Measurements from ENCODE around the gene AGAP1.

DNA sequence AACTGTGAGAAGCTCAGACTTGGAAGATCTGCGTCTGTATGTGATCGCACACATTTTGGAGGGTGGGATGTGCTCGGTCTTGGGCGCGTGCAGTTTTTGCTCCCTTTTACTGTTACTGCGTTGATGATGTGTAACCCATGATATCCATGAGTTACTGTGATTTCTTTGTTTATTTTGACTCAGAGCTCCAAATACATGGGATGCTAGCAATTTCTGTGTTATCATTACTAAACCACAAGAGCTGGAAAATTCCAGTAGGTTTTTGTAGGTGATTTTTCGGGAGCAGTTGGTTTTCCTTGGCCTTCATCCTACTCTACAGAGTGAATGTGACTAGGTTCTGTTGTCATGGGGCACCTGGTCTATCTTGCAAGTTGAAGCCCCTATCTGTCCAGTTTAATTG is 124.2 kb downstream of the AGAP1 start:
- TF ChIP-seq, protein P1, sequence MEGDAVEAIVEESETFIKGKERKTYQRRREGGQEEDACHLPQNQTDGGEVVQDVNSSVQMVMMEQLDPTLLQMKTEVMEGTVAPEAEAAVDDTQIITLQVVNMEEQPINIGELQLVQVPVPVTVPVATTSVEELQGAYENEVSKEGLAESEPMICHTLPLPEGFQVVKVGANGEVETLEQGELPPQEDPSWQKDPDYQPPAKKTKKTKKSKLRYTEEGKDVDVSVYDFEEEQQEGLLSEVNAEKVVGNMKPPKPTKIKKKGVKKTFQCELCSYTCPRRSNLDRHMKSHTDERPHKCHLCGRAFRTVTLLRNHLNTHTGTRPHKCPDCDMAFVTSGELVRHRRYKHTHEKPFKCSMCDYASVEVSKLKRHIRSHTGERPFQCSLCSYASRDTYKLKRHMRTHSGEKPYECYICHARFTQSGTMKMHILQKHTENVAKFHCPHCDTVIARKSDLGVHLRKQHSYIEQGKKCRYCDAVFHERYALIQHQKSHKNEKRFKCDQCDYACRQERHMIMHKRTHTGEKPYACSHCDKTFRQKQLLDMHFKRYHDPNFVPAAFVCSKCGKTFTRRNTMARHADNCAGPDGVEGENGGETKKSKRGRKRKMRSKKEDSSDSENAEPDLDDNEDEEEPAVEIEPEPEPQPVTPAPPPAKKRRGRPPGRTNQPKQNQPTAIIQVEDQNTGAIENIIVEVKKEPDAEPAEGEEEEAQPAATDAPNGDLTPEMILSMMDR (IDR thresholded peaks at IDR 0.05), result no peak
- TF ChIP-seq POLR2A (IDR thresholded peaks at IDR 0.05), result no peak
